Posterior vena cava (tissue), 2 donors: ENCODE results near the gene RAC2. TPM values are rescaled to one million over a fixed set of nuclear protein-coding genes. Genes with fewer than 3 reads are reported as not detected.

Experiments used
- DNase-seq: peaks from one replicate; pipeline ENCODE4 v3.0.0-alpha.2; 2020; ENCODE audit warnings: low spot score
- intact Hi-C, 2 donors: fragments of 100-400 bp; cut with DNase I; formaldehyde crosslinking; loops; one replicate each; pipeline versions ENCODE4 v1.14.1 to v1.14.2; 2022 to 2023
- long read RNA-seq, 2 donors: library from polyadenylated mRNA; unstranded; transcript quantifications; one replicate each; pipeline ENCODE4 v2.0.0, GENCODE V29; 2020 to 2021
- total RNA-seq, 2 donors: library from RNA; stranded (reverse); fragmentation: NEBNext Ultra II Directional; extraction: Animal tissue kit (Norgen Biotek cat#: 25700); gene quantifications; one replicate each; pipeline ENCODE4 v1.2.1, GENCODE V29; 2021
- donor health status: DM: yes; HTN: yes; CAD: no.
- donor health status: DM: yes; HTN: yes; CAD: no.

RAC2 gene
- 10 to 100 TPM; 12.9 to 17.5 TPM for total RNA-seq
- long read RNA-seq, donor 1, partial matches to known transcripts = 0 of 1 reads
- long read RNA-seq, donor 1, other reads (novel, unspliced or antisense) = 0 of 1 reads
- long read RNA-seq, donor 2, transcript RAC2-201 (7 exons, 1,482 nt) = major isoform, 8 of 8 reads
- long read RNA-seq, donor 2, partial matches to known transcripts = 0 of 8 reads
- long read RNA-seq, donor 2, other reads (novel, unspliced or antisense) = 0 of 8 reads

- peak; percentile 91 for DNase-seq
Measured at GRCh38 chr22:37244114-37244921, at the start of gene RAC2. TSS of gene RAC2 (minus strand) at chr22:37244269. CDS start at chr22:37244148, 121 bp downstream.

GRCh38 chr22:37293172-37293571 lies 49.1 kb upstream of the RAC2 start:
- DNase-seq = no peak
- intact Hi-C loops = no loop called here

More at GRCh38 chr22:37244114-37244921, at the start of gene RAC2:
- intact Hi-C loops = no loop called here

GRCh38 chr22:37292641-37293040 lies 48.6 kb upstream of the RAC2 start:
- no peak for DNase-seq
- intact Hi-C loops = no loop called here

- DNase-seq = no peak
- intact Hi-C loops = no loop called here
Measured at GRCh38 chr22:37291559-37292298, 47.7 kb upstream of the RAC2 start.

- intact Hi-C loops = no loop called here
- no peak for DNase-seq
Measured at GRCh38 chr22:37290737-37291136, 46.7 kb upstream of the RAC2 start.

- intact Hi-C loops = no loop called here
- DNase-seq = no peak
Measured at GRCh38 chr22:37289156-37289735, 45.2 kb upstream of the RAC2 start.

GRCh38 chr22:37288521-37288920 lies 44.5 kb upstream of the RAC2 start:
- no peak for DNase-seq
- intact Hi-C loops = no loop called here

GRCh38 chr22:37287550-37287951 lies 43.5 kb upstream of the RAC2 start:
- intact Hi-C loops = no loop called here
- no peak for DNase-seq

- intact Hi-C loops = no loop called here
- no peak for DNase-seq
Measured at GRCh38 chr22:37285937-37286336, 41.9 kb upstream of the RAC2 start.

GRCh38 chr22:37284805-37285355 lies 40.8 kb upstream of the RAC2 start:
- peak; percentile 90 for DNase-seq
- intact Hi-C loops = no loop called here

GRCh38 chr22:37284126-37284804 lies 40.2 kb upstream of the RAC2 start:
- intact Hi-C loops = no loop called here
- DNase-seq = no peak

- intact Hi-C loops = no loop called here
- no peak for DNase-seq
Measured at GRCh38 chr22:37283393-37283937, 39.4 kb upstream of the RAC2 start.

GRCh38 chr22:37282385-37282677 lies 38.3 kb upstream of the RAC2 start, which contains the start of gene CYTH4:
TSS of gene CYTH4 (plus strand) at chr22:37282508. CDS start at chr22:37282570, 62 bp downstream.
- intact Hi-C loops = no loop called here
- peak; percentile 92 for DNase-seq

- intact Hi-C loops = loop anchor here in 1 of 2 donors (1.0 kb wide), 1 partner anchor 41 kb away; no protein-coding TSS in a partner anchor
- no peak for DNase-seq
Measured at GRCh38 chr22:37281646-37282384, 37.7 kb upstream of the RAC2 start.

GRCh38 chr22:37281195-37281594 lies 37.1 kb upstream of the RAC2 start:
- intact Hi-C loops = loop anchor here in 1 of 2 donors (1.0 kb wide), 1 partner anchor 42 kb away; no protein-coding TSS in a partner anchor
- no peak for DNase-seq

- DNase-seq = no peak
- intact Hi-C loops = loop anchor here in 1 of 2 donors (1.0 kb wide), 1 partner anchor 43 kb away; no protein-coding TSS in a partner anchor
Measured at GRCh38 chr22:37280718-37281117, 36.6 kb upstream of the RAC2 start.

GRCh38 chr22:37279331-37280181 lies 35.5 kb upstream of the RAC2 start:
- intact Hi-C loops = no loop called here
- DNase-seq = no peak
